Measurements from ENCODE around the gene S1PR3. TPM values are rescaled to one million over a fixed set of nuclear protein-coding genes. Genes with fewer than 3 reads are reported as not detected.

Gene S1PR3
- total RNA-seq, 1 experiment from 2014 or later, result 8.4 TPM

DNA sequence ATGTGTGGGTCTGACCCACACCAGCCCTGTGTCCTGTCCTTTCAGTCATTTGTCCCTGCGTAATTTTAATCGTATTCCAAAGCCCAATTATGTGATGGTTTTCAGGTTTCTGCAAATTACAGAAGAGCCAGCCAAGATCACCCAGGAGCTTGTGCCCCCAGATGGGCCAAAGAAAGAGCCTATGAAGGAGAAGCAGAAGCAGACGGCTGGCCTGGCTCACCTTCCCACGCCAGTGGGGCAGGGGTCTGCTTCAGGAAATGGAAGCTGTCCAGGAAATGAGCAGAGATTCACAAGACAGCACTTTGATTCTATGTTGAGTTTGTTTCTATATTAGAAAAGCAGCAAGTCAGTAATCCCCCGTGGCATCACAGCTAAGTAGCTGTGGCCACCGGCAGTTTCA, 11.7 kb downstream of the S1PR3 start:
- Histone ChIP-seq H2AFZ (ENCODE audit: low read length) (no peak overlapping the region), H3K27ac (ENCODE audit: low read length) (no peak overlapping the region), H3K9ac (ENCODE audit: low read length) (no peak overlapping the region), H3F3A (ENCODE audit: low read length, unreplicated experiment) (no peaks in the 10 kb centered on the region), H3K36me3 (ENCODE audit: low read depth, low read length) (no peaks in the 10 kb centered on the region; the same call in 1 of the 2 replicates), H3K4me1 (ENCODE audit: insufficient read depth, low read length) (no peaks in the 10 kb centered on the region), H3K4me2 (ENCODE audit: low read length) (no peak overlapping the region), H4K20me1 (ENCODE audit: low read length) (no peaks in the 10 kb centered on the region), H3K9me2 (replicated peaks; ENCODE audit: low read length) (no peaks in the 10 kb centered on the region), H3K27me3 (ENCODE audit: low read length) (no peaks in the 10 kb centered on the region), H3K79me2 (ENCODE audit: low read length) (no peaks in the 10 kb centered on the region), H3K4me3 (ENCODE audit: low read length) (no peak overlapping the region), H3K9me3 (ENCODE audit: low read length) (no peaks in the 10 kb centered on the region)
- ChIA-PET CTCF (no interaction called here), POLR2A (ENCODE audit: unreplicated experiment) (no interaction called here)
- no TSS peak for BruUV-seq (replicated peaks)
- DNase-seq (no peak), ATAC-seq (no peak)
- intact Hi-C loops (cut with micrococcal nuclease), result loop anchor here (5.0 to 10.0 kb wide), 2 partner anchors 281 to 1048 kb away; a partner anchor contains a TSS
- TF ChIP-seq EZH2phosphoT487 (IDR thresholded peaks at IDR 0.05; ENCODE audit: borderline replicate concordance, low read length) (no peak), EZH2 (IDR thresholded peaks at IDR 0.05; ENCODE audit: low read length, unreplicated experiment) (no peak)
- TF ChIP-seq, protein P1, sequence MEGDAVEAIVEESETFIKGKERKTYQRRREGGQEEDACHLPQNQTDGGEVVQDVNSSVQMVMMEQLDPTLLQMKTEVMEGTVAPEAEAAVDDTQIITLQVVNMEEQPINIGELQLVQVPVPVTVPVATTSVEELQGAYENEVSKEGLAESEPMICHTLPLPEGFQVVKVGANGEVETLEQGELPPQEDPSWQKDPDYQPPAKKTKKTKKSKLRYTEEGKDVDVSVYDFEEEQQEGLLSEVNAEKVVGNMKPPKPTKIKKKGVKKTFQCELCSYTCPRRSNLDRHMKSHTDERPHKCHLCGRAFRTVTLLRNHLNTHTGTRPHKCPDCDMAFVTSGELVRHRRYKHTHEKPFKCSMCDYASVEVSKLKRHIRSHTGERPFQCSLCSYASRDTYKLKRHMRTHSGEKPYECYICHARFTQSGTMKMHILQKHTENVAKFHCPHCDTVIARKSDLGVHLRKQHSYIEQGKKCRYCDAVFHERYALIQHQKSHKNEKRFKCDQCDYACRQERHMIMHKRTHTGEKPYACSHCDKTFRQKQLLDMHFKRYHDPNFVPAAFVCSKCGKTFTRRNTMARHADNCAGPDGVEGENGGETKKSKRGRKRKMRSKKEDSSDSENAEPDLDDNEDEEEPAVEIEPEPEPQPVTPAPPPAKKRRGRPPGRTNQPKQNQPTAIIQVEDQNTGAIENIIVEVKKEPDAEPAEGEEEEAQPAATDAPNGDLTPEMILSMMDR (conservative IDR thresholded peaks at IDR 0.05; ENCODE audit: low read depth, low read length), result no peak

DNA sequence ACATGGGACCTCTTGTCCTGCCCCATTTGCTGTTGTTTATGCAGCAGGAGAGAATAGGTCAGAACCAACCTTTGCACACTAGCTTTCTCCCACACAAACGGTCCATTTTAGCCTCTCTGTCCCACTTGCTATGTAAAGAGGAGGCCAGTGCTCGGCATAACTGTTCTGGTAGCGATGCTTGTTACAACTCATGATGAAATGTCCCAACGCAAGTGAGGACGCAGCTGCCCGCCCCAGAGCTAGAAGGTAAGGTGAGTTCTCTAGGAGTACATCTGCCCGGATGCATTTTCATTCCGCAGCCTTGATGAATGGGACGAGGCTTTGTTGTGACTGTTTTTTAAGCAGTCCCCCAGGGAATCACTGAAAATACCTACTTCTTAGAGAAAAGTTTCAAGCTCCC, 14.1 kb downstream of the S1PR3 start:
- Histone ChIP-seq H3K4me1 (ENCODE audit: insufficient read depth, low read length) (no peaks in the 10 kb centered on the region), H4K20me1 (ENCODE audit: low read length) (no peaks in the 10 kb centered on the region), H3F3A (ENCODE audit: low read length, unreplicated experiment) (no peaks in the 10 kb centered on the region), H3K9ac (ENCODE audit: low read length) (no peak overlapping the region), H3K9me3 (ENCODE audit: low read length) (no peaks in the 10 kb centered on the region), H3K4me2 (ENCODE audit: low read length) (no peak overlapping the region), H3K4me3 (ENCODE audit: low read length) (no peak overlapping the region), H3K79me2 (ENCODE audit: low read length) (no peaks in the 10 kb centered on the region), H3K36me3 (ENCODE audit: low read depth, low read length) (no peaks in the 10 kb centered on the region; the same call in 1 of the 2 replicates), H3K9me2 (replicated peaks; ENCODE audit: low read length) (no peaks in the 10 kb centered on the region), H2AFZ (ENCODE audit: low read length) (no peak overlapping the region), H3K27me3 (ENCODE audit: low read length) (no peaks in the 10 kb centered on the region), H3K27ac (ENCODE audit: low read length) (no peak overlapping the region)
- no TSS peak for BruUV-seq (replicated peaks)
- ATAC-seq (no peak), DNase-seq (no peak)
- ChIA-PET POLR2A (ENCODE audit: unreplicated experiment) (no interaction called here), CTCF (no interaction called here)
- intact Hi-C loops (cut with micrococcal nuclease), result loop anchor here (10.0 kb wide), 1 partner anchor 1051 kb away; a partner anchor contains a TSS
- TF ChIP-seq EZH2phosphoT487 (IDR thresholded peaks at IDR 0.05; ENCODE audit: borderline replicate concordance, low read length), result no peak
- TF ChIP-seq, protein P1 (conservative IDR thresholded peaks at IDR 0.05; ENCODE audit: low read depth, low read length), result no peak
- TF ChIP-seq EZH2 (IDR thresholded peaks at IDR 0.05; ENCODE audit: low read length, unreplicated experiment), result no peak

DNA sequence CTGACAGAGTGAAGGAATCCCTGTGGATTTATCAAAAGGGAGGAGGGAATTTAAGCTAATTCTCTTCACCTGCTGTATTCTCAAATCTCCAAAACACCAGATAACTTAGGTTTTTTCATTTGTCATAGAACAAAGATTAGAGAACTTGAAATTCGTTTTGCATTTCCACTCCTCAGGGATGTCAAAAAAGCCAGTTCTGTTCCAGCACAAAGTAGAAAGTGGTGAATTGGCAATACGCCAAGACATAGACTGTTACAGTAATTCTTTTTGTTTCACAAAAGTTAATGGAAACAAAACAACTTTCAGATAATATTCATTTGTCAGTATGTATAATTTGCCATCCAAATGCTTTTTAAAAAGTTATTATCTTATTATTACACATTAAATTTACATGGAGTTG, 15.0 kb downstream of the S1PR3 start:
- Histone ChIP-seq H3K4me2 (ENCODE audit: low read length) (no peak overlapping the region), H2AFZ (ENCODE audit: low read length) (no peak overlapping the region), H3K9ac (ENCODE audit: low read length) (no peak overlapping the region), H3K9me3 (ENCODE audit: low read length) (no peaks in the 10 kb centered on the region), H3K27ac (ENCODE audit: low read length) (no peak overlapping the region), H3K36me3 (ENCODE audit: low read depth, low read length) (no peaks in the 10 kb centered on the region), H3K27me3 (ENCODE audit: low read length) (no peaks in the 10 kb centered on the region), H3K79me2 (ENCODE audit: low read length) (no peaks in the 10 kb centered on the region), H3K9me2 (replicated peaks; ENCODE audit: low read length) (no peaks in the 10 kb centered on the region), H3F3A (ENCODE audit: low read length, unreplicated experiment) (no peaks in the 10 kb centered on the region), H4K20me1 (ENCODE audit: low read length) (no peaks in the 10 kb centered on the region), H3K4me3 (ENCODE audit: low read length) (no peak overlapping the region), H3K4me1 (ENCODE audit: insufficient read depth, low read length) (no peaks in the 10 kb centered on the region)
- ChIA-PET CTCF (no interaction called here), POLR2A (ENCODE audit: unreplicated experiment) (no interaction called here)
- BruUV-seq (replicated peaks), result no TSS peak
- ATAC-seq (no peak), DNase-seq (no peak)
- no peak for TF ChIP-seq EZH2 (IDR thresholded peaks at IDR 0.05; ENCODE audit: low read length, unreplicated experiment)
- TF ChIP-seq, protein P1 (conservative IDR thresholded peaks at IDR 0.05; ENCODE audit: low read depth, low read length), result no peak
- no peak for TF ChIP-seq EZH2phosphoT487 (IDR thresholded peaks at IDR 0.05; ENCODE audit: borderline replicate concordance, low read length)
- intact Hi-C loops (cut with micrococcal nuclease), result loop anchor here (10.0 kb wide), 1 partner anchor 1051 kb away; a partner anchor contains a TSS
